A549 treated with AZD9567 at 1 μM for 4 hours (cell line): Measurements from ENCODE around the gene RPL37. TPM values are rescaled to one million over a fixed set of nuclear protein-coding genes. Genes with fewer than 3 reads are reported as not detected.

Experiments
- total RNA-seq: library from RNA; stranded (reverse); fragments of 200-300 nt; extraction: Qiagen RNA extraction; gene quantifications from 5 replicates; pipeline ENCODE4 v1.2.3, GENCODE V29; 2022; ENCODE audit not compliant: insufficient read depth

Gene RPL37
- 2,734 to 3,230 TPM (median 2,781 TPM) in 5 replicates for total RNA-seq

GRCh38 chr5:40834849-40835787 is at the start of gene RPL37:
Gene RPL37, minus strand, starts transcription at chr5:40835222. Its CDS starts 37 bp downstream, at chr5:40835185.

GRCh38 chr5:40841068-40841805 is 6.2 kb upstream of the RPL37 start, which contains the start of gene CARD6:
Gene CARD6, plus strand, starts transcription at chr5:40841367. Its CDS starts 16 bp downstream, at chr5:40841383.

GRCh38 chr5:40798012-40798800 is 36.8 kb downstream of the RPL37 start, which contains the start of gene PRKAA1:
Gene PRKAA1, minus strand, starts transcription at chr5:40798374. Its CDS starts 185 bp downstream, at chr5:40798189.

Other genes with a start within 250 kb of the RPL37 start
- gene PTGER4, start 155.3 kb downstream of the RPL37 start, total RNA-seq: 2.6 to 3.9 TPM (median 3.3 TPM) in 5 replicates
- gene TTC33, start 79.3 kb downstream of the RPL37 start, total RNA-seq: 6.3 to 14.9 TPM (median 9.4 TPM) in 5 replicates
- gene PRKAA1, start 36.8 kb downstream of the RPL37 start, total RNA-seq: 31.6 to 115 TPM (median 41.5 TPM) in 5 replicates
- gene CARD6, start 6.1 kb upstream of the RPL37 start, total RNA-seq: 2.0 to 2.7 TPM (median 2.2 TPM) in 5 replicates
- gene C7, start 74.3 kb upstream of the RPL37 start, total RNA-seq: not detected in 5 replicates
- gene MROH2B, start 236.1 kb upstream of the RPL37 start, total RNA-seq: not detected in 5 replicates